GM18861 (cell line): ENCODE data around the gene SLMAP.
A peak's percentile ranks its signal among the peaks of the same experiment; 100 is the strongest.

Experiments used
- ATAC-seq: cut with Tn5 transposase; IDR thresholded peaks from one replicate; pipeline ENCODE4 v1.9.1; 2021; ENCODE audit not compliant: unreplicated experiment

Gene SLMAP, protein sequence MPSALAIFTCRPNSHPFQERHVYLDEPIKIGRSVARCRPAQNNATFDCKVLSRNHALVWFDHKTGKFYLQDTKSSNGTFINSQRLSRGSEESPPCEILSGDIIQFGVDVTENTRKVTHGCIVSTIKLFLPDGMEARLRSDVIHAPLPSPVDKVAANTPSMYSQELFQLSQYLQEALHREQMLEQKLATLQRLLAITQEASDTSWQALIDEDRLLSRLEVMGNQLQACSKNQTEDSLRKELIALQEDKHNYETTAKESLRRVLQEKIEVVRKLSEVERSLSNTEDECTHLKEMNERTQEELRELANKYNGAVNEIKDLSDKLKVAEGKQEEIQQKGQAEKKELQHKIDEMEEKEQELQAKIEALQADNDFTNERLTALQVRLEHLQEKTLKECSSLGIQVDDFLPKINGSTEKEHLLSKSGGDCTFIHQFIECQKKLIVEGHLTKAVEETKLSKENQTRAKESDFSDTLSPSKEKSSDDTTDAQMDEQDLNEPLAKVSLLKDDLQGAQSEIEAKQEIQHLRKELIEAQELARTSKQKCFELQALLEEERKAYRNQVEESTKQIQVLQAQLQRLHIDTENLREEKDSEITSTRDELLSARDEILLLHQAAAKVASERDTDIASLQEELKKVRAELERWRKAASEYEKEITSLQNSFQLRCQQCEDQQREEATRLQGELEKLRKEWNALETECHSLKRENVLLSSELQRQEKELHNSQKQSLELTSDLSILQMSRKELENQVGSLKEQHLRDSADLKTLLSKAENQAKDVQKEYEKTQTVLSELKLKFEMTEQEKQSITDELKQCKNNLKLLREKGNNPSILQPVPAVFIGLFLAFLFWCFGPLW

GRCh38 chr3:57755741-57756527, at the start of gene SLMAP:
Gene SLMAP (plus strand): TSS chr3:57756309. CDS start chr3:57757652, 1,343 bp downstream.
- peak; percentile 85 for ATAC-seq

DNA sequence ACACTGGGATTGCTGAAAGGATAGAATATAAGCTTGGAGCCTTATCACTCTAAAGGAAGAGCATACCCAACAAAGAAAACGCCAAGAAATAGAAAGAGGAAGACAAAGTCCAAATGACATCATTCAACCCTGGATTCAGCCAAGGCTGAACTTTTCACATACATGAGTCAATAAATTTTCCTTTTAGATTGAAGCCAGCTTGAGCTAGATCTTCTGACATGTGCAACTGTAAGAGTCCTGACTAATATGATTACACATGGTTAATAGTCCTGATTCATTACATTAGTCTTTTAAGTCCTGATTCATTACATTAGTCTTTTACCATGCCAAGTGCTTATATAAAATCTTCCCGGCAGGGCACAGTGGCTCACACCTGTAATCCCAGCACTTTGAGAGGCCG, 49.6 kb upstream of the SLMAP start:
- ATAC-seq: no peak

- ATAC-seq: no peak
Measured at GRCh38 chr3:57709031-57709430, 47.1 kb upstream of the SLMAP start.

DNA sequence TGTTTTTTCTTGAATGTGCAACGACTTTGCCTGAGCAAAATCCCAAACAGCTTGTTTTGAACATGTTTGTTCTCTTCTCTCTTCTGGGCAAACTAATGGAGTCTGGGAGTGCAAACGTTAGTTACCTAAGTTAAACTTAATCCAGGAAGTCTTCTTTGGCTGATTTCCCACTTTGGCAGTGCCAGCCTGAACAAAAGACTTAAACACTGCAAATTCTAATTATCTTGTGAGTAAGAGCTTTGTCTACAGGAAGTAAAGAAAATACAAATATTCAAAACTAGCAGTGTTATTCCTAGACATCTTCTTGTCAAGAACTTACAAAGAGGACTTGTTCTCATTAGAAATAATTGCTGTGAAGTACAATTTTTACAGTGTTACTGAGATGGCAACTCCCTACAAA, 46.5 kb upstream of the SLMAP start:
- ATAC-seq: no peak

DNA sequence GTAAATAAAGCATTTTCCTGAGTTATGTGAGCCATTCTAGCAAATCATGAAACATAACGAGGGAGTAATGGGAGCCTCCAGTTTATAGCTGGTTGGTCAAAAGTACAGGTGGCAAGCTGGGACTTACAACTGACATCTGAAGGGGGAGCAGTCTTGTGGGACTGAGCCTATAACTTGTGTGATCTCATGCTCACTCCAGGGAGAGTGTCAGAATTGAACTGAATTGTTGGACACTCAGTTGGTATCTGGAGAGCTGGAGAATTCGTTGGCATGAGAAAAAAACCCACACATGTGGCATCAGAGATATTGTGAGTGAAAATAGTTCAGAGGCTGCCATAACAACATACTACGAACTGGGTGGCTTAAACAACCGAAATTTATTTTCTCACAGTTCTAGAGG, 40.4 kb upstream of the SLMAP start:
- no peak for ATAC-seq

GRCh38 chr3:57717205-57717868, 38.8 kb upstream of the SLMAP start:
- ATAC-seq: no peak

- ATAC-seq: no peak
Measured at GRCh38 chr3:57718118-57718517, 38.0 kb upstream of the SLMAP start.

DNA sequence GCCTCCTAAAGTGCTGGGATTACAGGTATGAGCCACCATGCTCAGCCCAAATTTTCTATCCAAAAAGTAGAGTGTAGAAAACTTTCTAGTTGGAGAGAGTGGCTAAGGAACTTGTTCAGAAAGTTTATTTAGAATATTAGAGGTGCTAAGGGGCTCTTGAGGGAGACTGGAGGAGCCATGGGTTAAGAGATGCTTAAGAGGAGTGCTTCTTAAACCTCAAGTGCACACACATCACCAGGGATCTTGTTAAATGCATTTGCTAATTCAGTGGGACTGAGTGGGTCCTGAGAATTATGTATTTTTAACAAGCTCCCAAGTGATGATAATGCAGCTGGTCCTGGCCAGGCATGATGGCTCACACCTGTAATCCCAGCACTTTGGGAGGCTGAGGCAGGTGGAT, 29.7 kb upstream of the SLMAP start:
- no peak for ATAC-seq

GRCh38 chr3:57727106-57727505, 29.0 kb upstream of the SLMAP start:
- no peak for ATAC-seq

- ATAC-seq: no peak
Measured at GRCh38 chr3:57729334-57730045, 26.6 kb upstream of the SLMAP start.

DNA sequence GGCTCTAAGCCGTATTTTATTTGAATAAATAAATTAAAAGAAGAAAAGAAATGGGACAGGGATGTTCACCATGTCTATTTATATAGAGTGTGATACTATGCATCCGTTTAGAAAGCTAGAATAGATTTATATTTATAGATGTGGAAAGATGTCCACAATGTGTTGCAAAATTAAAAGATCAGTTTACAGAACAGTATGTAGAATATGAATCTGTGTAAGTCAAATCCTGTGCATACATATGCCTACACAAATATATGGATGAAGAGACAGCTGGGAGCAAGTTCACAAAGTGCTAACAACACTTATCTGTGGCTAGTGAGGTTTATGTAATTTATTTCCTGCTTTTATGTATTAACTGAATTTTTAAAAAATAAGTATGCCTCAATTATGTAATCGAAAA, 25.4 kb upstream of the SLMAP start:
- no peak for ATAC-seq

DNA sequence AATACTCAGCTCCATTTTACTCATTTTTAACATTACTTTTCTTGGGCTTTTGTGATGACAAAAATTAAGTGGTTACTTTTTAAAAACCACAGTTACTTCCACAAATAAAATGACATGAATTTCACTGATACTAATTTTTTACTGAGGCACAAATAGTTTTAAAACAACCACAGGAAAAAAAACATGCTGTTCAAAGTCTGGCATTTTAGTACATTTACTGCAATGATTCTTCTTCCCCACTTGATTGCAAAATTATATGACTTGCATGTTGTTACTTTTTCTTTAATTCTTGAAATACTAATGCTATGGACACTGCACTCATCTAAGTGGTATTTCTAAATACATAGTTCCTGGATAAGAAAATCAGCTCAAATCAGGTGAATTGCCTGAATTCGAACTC, 24.8 kb upstream of the SLMAP start:
- no peak for ATAC-seq

DNA sequence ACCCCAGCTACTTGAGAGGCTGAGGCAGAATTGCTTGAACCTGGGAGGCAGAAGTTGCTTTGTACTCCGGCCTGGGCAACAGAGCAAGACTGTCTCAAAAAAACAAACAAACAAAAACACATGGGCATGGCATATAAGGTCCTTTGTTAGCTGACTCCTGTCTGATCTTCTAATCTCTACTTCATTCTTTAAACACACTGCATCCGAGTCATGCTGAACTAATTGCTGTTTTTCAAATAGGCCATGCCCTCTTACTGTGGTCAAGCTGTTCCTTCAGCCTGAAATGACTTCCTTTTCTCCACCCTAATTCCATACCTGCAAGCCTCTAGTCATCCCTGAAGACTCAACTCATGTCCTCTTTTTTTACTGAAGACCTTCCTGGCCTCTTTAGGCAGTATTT, 22.3 kb upstream of the SLMAP start:
- ATAC-seq: no peak

- no peak for ATAC-seq
Measured at GRCh38 chr3:57735405-57735804, 20.7 kb upstream of the SLMAP start.

- no peak for ATAC-seq
Measured at GRCh38 chr3:57737840-57738239, 18.3 kb upstream of the SLMAP start.

DNA sequence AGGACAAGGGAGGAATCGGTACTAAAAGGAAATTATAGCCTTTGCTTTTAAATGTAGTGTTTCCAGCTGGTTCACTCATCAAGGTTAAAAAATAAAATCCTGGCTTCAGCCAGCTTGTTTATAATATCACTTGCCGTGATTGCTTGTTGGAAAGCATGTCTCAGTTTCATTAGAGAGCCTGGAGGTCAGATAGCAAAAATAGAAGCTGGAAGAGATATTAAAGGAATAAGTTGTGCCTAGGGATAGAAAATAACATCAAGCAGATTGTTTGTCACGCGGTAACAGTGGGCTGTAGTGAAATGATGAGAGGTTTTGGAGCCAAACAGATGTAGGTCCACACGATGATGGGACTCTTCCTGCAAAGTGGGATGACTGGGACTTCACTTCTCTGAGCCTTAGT, 17.7 kb upstream of the SLMAP start:
- no peak for ATAC-seq

DNA sequence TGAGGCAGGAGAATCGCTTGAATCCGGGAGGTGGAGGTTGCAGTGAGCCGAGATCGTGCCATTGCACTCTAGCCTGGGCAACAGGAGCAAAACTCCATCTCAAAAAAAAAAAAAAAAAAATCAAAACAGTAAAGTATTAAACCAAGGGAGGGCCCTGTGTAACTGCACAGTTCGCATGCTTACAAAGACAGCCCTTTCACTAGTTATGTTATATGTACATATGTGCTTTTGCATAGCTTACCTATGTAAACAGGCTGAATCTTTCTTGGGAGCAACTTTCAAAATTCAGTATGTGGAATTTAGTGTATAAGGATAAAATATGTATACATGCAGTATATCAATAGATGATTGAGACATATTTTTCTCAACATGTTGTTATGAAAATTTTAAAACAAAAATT, 16.1 kb upstream of the SLMAP start:
- no peak for ATAC-seq

- no peak for ATAC-seq
Measured at GRCh38 chr3:57743496-57743895, 12.6 kb upstream of the SLMAP start.

GRCh38 chr3:57745101-57745500, 11.0 kb upstream of the SLMAP start:
- no peak for ATAC-seq
